Endothelial cell of umbilical vein (primary cell): Measurements from ENCODE around the gene ALS2. TPM values are rescaled to one million over a fixed set of nuclear protein-coding genes. Genes with fewer than 3 reads are reported as not detected.

Experiments used
- BruUV-seq: library from RNA; stranded (reverse); fragments of 400-500 nt; replicated peaks from 2 replicates; lab custom pipeline; 2021; lab: Mats Ljungman, UMichigan
- CTCF ChIA-PET: fragments of 300-600, 350-600 bp; sonication (Branson Sonifier 250); formaldehyde crosslinking; loops from one replicate; lab custom pipeline; 2021; ENCODE audit warnings: antibody characterized with exemption, inconsistent platforms; lab: Charles Lee
- POLR2A ChIA-PET: fragments of 300-600, 350-600 bp; sonication (Branson Sonifier 250); formaldehyde crosslinking; loops from one replicate; lab custom pipeline; 2021; ENCODE audit warnings: antibody characterized with exemption, inconsistent platforms; lab: Charles Lee
- DNase-seq: peaks from one replicate; pipeline ENCODE4 v3.0.0-alpha.2; 2011; ENCODE audit warnings: low read depth, low spot score
- FAIRE-seq: peaks from 2 replicates; lab custom pipeline; 2011; peaks lifted over from hg19 to GRCh38; lab: Jason Lieb, UNC
- H2AFZ ChIP-seq: 2 replicates; pipeline ENCODE4 v1.6.0; 2012; ENCODE audit warnings: low read depth, low read length, control low read depth, inconsistent platforms
- H3K27ac ChIP-seq: 2 replicates; pipeline ENCODE4 v1.5.1; 2011; ENCODE audit warnings: low read depth, mild to moderate bottlenecking, control low read depth, low read length, moderate library complexity; ENCODE audit not compliant: insufficient read depth
- H3K27me3 ChIP-seq, 2 experiments: 2 replicates each; pipeline versions ENCODE4 v1.6.0 to v1.6.1; 2011; ENCODE audit warnings: low read length in 2 of 2, mixed read lengths in 1 of 2; ENCODE audit not compliant: control insufficient read depth in 2 of 2, insufficient read depth in 2 of 2
- H3K36me3 ChIP-seq, 2 experiments: 2 replicates in 1 of 2; 3 replicates in 1 of 2; pipeline ENCODE4 v1.5.1; 2011; ENCODE audit warnings: low read length in 2 of 2, mild to moderate bottlenecking in 1 of 2, moderate library complexity in 1 of 2; ENCODE audit not compliant: control insufficient read depth in 2 of 2, insufficient read depth in 2 of 2; ENCODE audit errors: extremely low read depth in 1 of 2
- H3K4me1 ChIP-seq: 3 replicates; pipeline ENCODE4 v1.5.1; 2011; ENCODE audit warnings: mild to moderate bottlenecking, low read length; ENCODE audit not compliant: control insufficient read depth, insufficient read depth; ENCODE audit errors: extremely low read depth
- H3K4me2 ChIP-seq: 2 replicates; pipeline ENCODE4 v1.6.1; 2011; ENCODE audit warnings: low read length, control low read depth, mixed read lengths; ENCODE audit not compliant: insufficient read depth
- H3K4me3 ChIP-seq, 3 experiments: fragments of 200-600 bp in 1 of 3; sonication (generic), shearing (Covaris generic) in 1 of 3; replicated peaks in 1 of 3; 2 replicates each; pipeline ENCODE4 v1.5.1; 2011 to 2016; ENCODE audit warnings: control low read depth in 3 of 3, low read length in 3 of 3, mild to moderate bottlenecking in 2 of 3, inconsistent platforms in 1 of 3, low read depth in 1 of 3, moderate library complexity in 1 of 3; ENCODE audit not compliant: insufficient read depth in 1 of 3
- H3K79me2 ChIP-seq: 2 replicates; pipeline ENCODE4 v1.6.0; 2012; ENCODE audit warnings: low read length, inconsistent platforms; ENCODE audit not compliant: control insufficient read depth, insufficient read depth
- H3K9ac ChIP-seq: replicated peaks from 2 replicates; pipeline ENCODE3; 2011; ENCODE audit warnings: low read length, control low read depth; ENCODE audit not compliant: insufficient read depth; ENCODE audit errors: extremely low read depth
- H3K9me1 ChIP-seq: replicated peaks from 3 replicates; pipeline ENCODE4 v1.6.0; 2011; ENCODE audit warnings: mild to moderate bottlenecking, low read length; ENCODE audit not compliant: control insufficient read depth, insufficient read depth; ENCODE audit errors: extremely low read depth
- H3K9me3 ChIP-seq: replicated peaks from 2 replicates; pipeline ENCODE4 v1.5.1; 2012; ENCODE audit warnings: low read length, inconsistent platforms; ENCODE audit not compliant: control insufficient read depth, insufficient read depth
- H4K20me1 ChIP-seq: replicated peaks from 2 replicates; pipeline ENCODE3; 2011; ENCODE audit warnings: mild to moderate bottlenecking, low read length; ENCODE audit not compliant: control insufficient read depth, insufficient read depth; ENCODE audit errors: extremely low read depth
- EZH2 ChIP-seq: IDR thresholded peaks from 2 replicates; pipeline ENCODE4 v1.6.1; 2012; ENCODE audit warnings: borderline replicate concordance, low read depth, mild to moderate bottlenecking, moderate library complexity, low read length, inconsistent platforms; ENCODE audit not compliant: severe bottlenecking
- FOS ChIP-seq: IDR thresholded peaks from 2 replicates; pipeline ENCODE4 v1.6.1; 2011; ENCODE audit warnings: mild to moderate bottlenecking, low read length, moderate library complexity, borderline replicate concordance; ENCODE audit not compliant: insufficient read depth
- GATA2 ChIP-seq: IDR thresholded peaks from 2 replicates; pipeline ENCODE4 v1.7.0; 2011; ENCODE audit warnings: low read depth, mild to moderate bottlenecking, moderate library complexity, mixed read lengths, low read length; ENCODE audit not compliant: insufficient read length, insufficient read depth
- JUN ChIP-seq: IDR thresholded peaks from 2 replicates; pipeline ENCODE4 v1.6.1; 2011; ENCODE audit warnings: borderline replicate concordance, low read depth; ENCODE audit not compliant: insufficient read length, insufficient read depth
- MYC ChIP-seq: IDR thresholded peaks from one replicate; pipeline ENCODE4 v1.6.1; 2011; ENCODE audit warnings: mild to moderate bottlenecking, low read depth, low read length
- POLR2A ChIP-seq: IDR thresholded peaks from 2 replicates; pipeline ENCODE4 v1.6.1; 2012; ENCODE audit warnings: low read depth, mild to moderate bottlenecking, control low read depth, low read length
- POLR2AphosphoS5 ChIP-seq: IDR thresholded peaks from 2 replicates; pipeline ENCODE4 v1.6.1; 2012; ENCODE audit warnings: low read depth, mild to moderate bottlenecking, control low read depth, low read length, moderate library complexity; ENCODE audit not compliant: insufficient read depth
- dilution Hi-C: fragments of 300-500 bp; cut with MboI; formaldehyde crosslinking; loops from one replicate; pipeline ENCODE4 v1.15.0; 2019; ENCODE audit warnings: low sequenced_read_pairs; ENCODE audit not compliant: extremely low pct_ligation_motif_present
- intact Hi-C: fragments of 100-400 bp; cut with micrococcal nuclease; formaldehyde crosslinking; loops from one replicate; pipeline ENCODE4 v1.10.0; 2022
- polyA plus RNA-seq, 4 experiments: library from polyadenylated mRNA; depleted of rRNA in 3 of 4; stranded (reverse) in 3 of 4; unstranded in 1 of 4; fragments of >200 nt; gene quantifications; 2 replicates each; pipeline versions ENCODE4 v1.2.1 to v1.2.3, GENCODE V29; 2011 to 2012; ENCODE audit warnings: missing spikeins in 1 of 4
- total RNA-seq: library from RNA; stranded (reverse); gene quantifications from 2 replicates; pipeline ENCODE4 v1.2.3, GENCODE V29; 2021
- TF ChIP-seq, protein P1 (sequence below), 2 donors: IDR thresholded peaks; 1 replicate in 1 of 2; 2 replicates in 1 of 2; pipeline ENCODE4 v1.5.1; 2011; ENCODE audit warnings: low read length in 2 of 2, mild to moderate bottlenecking in 2 of 2, moderate library complexity in 2 of 2, control low read depth in 1 of 2, inconsistent platforms in 1 of 2, low read depth in 1 of 2; ENCODE audit not compliant: insufficient read depth in 1 of 2; ENCODE audit errors: extremely low read depth in 1 of 2
- TF ChIP-seq, protein P2 (sequence below): IDR thresholded peaks from 2 replicates; pipeline ENCODE4 v1.6.1; 2011; ENCODE audit not compliant: insufficient read depth, insufficient read length

ALS2 gene
- total and polyA plus RNA-seq, 2 donors (not counting 3 experiments of a cell fraction or from before 2014, with no cell fraction given), result 13.1 to 36.1 TPM

DNA sequence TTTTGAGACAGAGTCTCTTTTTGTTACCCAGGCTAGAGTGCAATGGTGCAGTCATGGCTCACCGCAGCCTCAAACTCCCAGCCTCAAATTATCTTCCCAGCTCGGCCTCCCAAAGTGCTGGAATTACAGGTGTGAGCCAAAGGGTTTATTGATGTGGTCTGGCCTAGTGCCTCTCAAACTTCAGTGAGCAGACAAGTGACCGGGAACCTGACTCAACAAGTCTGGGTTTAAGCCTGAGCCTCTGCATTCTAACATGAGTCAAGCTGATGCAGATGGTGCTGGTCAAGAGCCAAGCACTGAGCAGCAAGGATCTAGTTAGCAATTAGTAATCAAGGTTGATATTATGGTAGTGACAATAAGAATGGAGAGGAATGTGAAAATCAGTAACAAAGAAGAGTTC is 46.9 kb upstream of the ALS2 start:
- Histone ChIP-seq H4K20me1 (no peaks in the 10 kb centered on the region), H2AFZ (no peak overlapping the region), H3K9me3 (no peaks in the 10 kb centered on the region), H3K27ac (no peak overlapping the region), H3K79me2 (no peaks in the 10 kb centered on the region), H3K4me1 (no peaks in the 10 kb centered on the region), H3K27me3 (peaks cover 7 to 8% of the 10 kb centered on the region in 2 experiments), H3K9me1 (no peaks in the 10 kb centered on the region), H3K36me3 (no peaks in the 10 kb centered on the region), H3K4me2 (no peak overlapping the region), H3K9ac (no peak overlapping the region), H3K4me3 (no peak overlapping the region)
- BruUV-seq, result no TSS peak
- CTCF ChIA-PET, result no interaction called here
- intact Hi-C loops (no loop called here), dilution Hi-C loops (no loop called here)
- FAIRE-seq (no peak), DNase-seq (no peak)
- TF ChIP-seq JUN (no peak), EZH2 (no peak), POLR2A (no peak), GATA2 (no peak), MYC (no peak), FOS (no peak), POLR2AphosphoS5 (no peak)
- TF ChIP-seq, protein P1, sequence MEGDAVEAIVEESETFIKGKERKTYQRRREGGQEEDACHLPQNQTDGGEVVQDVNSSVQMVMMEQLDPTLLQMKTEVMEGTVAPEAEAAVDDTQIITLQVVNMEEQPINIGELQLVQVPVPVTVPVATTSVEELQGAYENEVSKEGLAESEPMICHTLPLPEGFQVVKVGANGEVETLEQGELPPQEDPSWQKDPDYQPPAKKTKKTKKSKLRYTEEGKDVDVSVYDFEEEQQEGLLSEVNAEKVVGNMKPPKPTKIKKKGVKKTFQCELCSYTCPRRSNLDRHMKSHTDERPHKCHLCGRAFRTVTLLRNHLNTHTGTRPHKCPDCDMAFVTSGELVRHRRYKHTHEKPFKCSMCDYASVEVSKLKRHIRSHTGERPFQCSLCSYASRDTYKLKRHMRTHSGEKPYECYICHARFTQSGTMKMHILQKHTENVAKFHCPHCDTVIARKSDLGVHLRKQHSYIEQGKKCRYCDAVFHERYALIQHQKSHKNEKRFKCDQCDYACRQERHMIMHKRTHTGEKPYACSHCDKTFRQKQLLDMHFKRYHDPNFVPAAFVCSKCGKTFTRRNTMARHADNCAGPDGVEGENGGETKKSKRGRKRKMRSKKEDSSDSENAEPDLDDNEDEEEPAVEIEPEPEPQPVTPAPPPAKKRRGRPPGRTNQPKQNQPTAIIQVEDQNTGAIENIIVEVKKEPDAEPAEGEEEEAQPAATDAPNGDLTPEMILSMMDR (IDR thresholded peaks at IDR 0.05; ENCODE audit: extremely low read depth in 1 of 2, insufficient read depth in 1 of 2, low read depth in 1 of 2, low read length in 2 of 2), result no peak
- TF ChIP-seq, protein P2, sequence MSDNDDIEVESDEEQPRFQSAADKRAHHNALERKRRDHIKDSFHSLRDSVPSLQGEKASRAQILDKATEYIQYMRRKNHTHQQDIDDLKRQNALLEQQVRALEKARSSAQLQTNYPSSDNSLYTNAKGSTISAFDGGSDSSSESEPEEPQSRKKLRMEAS, result no peak
- POLR2A ChIA-PET, result no interaction called here
